HCEC 1CT (cell line): ENCODE data around the gene SLC18B1.

Source experiments
- DNase-seq: peaks from one replicate; pipeline ENCODE4 v3.0.0-alpha.2; 2017

The SLC18B1 gene

DNA sequence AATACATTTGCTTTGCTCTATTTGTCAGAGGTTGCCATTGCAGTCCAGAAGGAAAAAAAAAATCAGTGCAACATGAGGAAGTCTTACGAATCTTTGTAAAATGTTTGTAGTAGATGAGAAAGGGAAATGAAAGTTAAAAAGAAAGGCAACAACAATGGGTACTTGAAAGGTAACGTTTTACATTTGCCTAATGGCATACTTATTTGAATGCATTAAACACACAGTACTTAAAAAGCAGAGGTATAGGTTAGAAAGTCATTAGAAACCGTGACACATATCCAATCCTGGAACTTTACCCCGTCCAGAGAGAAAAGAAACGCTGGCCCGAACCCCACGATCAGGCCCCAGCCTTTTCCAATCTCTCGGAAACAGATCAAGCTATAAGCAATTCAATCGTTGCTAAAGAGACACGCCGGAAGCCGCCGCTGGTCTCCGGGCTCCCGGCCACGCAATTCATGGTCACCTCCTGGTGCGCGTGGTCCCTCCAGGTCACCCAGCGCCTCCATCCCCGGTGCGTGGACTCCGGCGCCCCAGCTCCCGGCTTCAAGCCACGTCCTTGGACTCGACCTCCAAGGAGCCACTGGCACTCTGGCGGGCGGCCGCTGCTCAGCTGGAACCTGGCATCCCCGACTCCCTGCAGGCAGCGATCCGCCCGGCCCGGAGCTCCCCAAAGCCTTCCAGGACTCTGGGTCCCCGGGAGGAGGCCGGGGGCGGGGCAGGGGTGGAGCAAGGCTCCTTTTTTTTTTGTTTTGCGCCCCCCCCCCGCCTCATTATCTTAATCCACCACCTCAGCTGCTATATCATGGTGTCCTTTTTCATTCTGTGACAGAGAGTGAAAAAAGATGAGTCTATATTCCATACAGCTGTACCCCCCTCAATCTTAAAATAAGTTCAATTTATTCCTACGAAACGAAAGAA, at the start of gene SLC18B1:
Gene SLC18B1, minus strand, starts transcription at position 687 of the 918 bp plus-strand sequence. Its CDS starts 181 bp downstream, at position 506.
- peak; percentile 37 for DNase-seq

DNA sequence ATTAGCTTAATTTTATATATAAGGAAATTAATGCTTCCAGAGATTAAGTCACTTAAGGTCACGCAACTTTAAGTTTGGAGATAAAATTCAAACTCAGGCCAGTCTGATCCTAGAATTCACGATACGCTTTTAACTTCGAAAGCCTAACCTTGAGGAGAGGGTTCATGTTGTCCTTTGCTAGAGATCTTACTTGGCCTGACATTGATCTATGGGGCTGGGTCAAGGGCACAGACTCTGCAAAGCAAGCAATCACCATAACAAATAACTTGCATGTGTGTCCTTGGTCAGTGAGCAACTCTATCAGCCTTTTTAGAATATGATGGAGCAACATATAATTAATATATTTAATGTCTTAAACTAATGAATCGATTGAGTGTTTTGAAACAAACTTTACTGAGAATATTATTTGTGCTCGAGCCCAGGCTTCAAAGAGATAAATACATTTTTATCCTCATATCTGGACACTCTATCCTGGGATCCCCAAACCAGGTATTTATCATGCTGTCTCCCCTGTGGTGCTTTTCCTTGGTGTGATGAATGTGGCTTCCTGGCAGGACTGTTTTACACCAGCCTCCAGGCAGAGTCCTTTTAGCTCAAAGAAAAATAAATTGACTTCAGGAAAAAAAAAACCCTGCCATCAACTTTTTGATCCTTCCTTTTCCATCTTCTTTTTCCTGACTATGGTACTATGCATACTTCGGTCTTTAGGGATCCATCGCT, 45.0 kb upstream of the SLC18B1 start:
- no peak for DNase-seq

DNA sequence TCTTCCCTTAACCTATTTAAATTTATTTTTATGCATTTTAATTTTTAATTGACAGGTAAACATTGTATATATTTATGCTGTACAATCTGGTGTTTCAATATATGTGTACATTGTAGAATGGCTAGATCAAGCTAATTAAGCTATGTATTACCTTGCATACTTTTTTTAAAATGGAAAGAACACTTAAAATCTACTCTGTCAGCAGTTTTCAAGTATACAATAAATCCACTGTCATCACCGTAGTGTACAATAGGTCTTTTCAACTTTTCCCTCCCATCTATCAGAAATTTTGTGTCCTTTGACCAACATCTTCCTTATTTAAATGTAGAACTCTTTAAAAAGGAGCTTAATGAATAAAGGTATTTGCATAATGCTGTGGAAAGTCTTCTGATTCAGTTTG, 43.5 kb upstream of the SLC18B1 start:
- DNase-seq = no peak

DNA sequence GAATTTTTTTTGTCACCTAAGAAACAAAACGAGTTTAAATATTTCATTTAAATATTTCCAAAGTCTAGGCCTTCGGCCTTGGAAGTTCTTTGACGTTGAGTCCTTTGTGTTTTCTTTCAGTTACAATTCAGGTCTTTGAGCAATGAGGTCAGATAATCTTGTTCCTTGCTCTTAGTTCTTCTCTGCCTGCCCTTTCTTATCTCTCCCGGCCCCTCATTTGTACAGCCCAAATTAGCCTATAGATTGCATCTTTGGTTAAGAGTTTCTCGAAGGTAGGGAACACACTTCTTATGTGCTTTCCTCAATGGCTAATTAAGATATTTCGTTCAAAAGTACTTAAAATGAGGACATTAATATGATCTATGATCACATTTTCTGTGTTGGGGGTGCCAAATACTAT, 34.5 kb upstream of the SLC18B1 start:
- no peak for DNase-seq

DNA sequence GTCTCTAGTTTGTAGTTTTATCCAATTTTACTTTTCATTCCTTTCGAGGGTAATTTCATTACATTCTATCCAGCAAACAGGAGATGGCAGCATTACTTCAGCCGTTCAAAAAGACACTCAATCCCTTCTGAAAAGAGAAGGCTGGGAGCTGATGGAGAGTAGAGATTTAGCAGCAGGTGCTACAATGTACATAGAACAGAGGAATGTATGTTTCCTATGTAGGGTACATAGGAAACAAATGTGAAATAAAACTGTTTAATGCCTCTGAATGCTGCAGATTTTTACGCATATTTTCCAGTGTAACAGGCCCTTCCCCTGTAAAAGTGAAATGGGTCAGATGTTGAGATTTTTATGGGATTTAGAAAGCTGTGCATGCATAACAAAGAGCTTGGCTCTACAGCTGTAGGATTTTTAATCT, 31.9 kb upstream of the SLC18B1 start:
- DNase-seq = peak; percentile 58

DNA sequence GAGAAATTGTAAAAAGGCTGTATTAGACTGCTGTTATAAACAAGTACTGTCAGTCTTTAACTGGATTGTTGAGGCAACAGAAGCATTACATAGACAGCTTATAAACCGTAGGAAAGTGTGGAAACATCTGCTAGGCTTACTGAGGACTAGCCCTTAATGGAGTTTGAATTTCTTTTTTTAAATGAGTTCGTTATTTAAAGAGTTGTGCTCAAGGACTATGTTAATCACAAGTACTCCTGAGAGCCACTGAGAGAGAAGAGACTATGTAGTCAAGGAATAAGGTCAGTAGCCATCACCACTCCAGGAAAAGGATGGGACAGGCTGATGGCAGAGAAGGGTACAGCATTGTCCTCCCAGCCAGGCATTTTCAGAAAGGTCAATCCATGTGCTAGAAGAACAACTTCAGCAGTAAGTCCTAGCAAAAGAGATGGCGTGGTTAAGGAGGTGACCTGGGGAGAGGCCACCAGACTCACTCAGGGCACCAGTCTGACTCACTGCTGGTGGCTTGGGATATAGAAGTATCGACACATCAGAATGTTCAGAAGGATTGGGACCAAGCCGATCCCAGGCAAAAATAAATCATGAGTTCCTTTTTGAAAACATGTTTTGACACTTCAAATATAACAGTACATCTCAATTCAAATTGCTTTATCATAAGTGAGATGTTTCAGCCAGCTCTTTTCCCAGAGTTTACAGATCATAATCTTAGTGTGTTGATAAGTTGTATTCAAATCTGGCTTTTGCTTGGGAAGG, 22.4 kb upstream of the SLC18B1 start:
- peak; percentile 18 for DNase-seq

DNA sequence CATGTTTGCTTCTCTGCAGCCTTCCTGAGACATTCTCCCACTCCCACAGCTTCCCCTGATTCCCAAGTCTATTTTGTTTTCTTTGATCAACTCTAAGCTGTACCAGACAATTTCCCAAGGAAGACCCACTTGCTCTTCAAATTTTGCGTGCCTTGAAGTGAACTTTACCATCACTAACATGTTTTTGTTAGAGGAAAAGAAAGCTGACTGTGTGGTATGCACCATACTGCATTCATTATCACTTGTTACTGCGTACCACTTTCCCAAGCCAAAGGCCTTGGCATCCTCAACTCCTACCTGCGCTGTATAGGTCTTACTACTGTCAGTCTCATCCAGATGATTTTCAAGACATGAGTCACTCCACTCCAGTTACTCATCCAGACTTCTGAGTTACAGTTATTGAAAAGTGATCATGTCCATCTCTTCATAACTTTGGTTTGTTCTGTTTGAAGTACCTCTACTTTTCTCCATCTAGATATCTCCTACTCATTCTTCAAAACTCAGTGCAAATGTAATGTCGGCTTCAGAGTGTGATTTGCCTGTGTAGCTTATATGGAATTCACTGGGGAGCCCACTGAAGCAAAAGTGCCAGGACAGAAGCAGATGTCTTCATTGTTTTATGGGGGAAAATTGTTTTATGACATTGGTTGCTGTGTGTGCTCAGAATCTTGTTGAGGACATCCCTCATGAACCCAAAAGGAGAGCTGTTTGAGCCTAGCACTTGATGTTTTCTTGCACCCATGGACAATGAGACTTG, 21.1 kb upstream of the SLC18B1 start:
- DNase-seq = peak; percentile 45

DNA sequence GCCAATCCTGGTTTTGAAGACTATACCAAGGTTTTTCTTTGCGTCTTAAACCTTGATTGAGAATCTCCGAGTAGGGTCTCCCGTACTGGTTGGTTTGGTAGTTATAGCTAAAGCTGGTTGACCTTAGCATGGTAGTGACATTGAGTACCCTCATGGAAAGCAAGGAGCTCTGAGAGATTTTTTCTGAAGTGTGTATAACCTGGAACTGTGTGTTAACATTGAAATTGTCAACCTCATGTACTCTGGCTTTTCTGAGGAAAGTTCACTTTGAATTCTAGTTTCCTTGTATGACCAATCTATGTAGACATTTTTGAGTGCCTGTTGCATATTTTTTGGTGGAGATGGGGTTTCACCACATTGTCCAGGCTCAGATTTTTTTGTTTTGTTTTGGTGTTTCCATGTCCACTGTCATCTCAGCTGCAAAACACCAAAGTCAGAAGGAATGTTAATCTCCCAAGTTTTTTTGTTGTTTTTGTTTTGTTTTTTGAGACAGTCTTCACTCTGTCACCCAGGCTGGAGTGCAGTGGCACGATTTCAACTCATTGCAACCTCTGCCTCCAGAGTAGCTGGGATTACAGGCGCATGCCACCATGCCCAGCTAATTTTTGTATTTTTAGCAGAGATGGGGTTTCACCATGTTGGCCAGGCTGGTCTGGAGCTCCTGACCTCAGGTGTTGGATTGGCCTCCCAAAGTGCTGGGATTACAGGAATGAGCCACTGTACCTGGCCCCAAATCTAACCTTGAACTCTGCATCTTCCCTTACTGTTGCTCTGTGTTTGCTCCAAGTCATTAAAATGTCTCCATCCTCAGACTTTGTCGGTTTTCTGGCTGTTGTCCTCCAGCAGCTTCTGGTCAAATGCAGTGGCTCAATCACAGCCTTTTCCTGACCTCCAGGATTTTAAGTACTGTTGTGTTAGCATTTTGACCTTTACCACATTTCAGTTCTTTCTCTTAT, 20.2 kb upstream of the SLC18B1 start:
- peak; percentile 28 for DNase-seq

DNA sequence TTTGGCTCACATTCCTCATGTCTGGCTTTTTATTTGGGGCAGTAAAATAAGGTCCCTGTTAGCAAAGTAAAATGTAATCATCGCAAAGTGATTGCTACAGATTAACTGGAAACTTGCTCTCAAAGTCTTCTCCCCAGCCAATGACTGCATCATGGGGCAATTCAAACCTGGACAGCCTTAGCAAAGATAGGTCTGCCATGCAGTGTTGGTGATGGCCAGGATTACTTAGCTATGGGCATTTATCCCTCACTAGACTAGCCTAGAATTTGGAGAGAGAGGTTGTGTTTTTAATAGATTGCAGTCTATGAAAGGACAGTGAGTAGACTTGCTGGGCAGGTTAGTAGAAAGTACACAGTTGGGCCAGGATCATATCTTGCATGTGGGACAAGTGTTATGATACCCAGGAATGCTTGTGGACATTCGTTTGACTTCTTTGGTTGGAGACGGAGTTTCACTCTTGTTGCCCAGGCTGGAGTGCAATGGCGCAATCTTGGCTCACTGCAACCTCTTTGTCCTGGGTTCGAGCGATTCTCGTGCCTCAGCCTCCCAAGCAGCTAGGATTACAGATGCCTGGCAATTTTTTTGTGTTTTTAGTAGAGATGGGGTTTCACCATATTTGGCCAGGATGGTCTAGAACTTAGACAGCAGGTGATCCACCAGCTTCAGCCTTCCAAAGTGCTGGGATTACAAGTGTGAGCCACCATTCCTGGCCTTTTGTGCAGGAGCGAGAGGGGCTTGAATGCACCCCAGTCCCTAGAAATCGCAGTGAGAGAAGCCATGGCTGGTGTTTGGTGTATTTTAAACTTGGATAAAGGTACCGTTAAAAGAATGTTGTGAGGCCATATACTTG, 19.3 kb upstream of the SLC18B1 start:
- no peak for DNase-seq

DNA sequence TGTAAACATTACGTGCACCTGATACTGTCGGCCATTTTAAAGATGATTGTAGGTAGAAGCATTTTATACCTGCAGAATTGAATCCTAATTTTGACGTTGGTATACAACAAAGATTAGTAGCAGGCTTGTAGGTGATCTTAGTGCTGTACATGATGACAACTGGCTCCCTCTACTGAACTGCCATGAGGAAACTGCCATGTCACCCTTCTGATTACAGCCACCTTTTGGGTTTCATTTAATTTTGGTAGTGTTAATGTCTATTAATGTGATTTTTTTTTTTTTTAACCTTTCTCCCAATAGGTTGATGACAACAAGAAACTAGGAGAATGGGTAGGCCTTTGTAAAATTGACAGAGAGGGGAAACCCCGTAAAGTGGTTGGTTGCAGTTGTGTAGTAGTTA, 18.2 kb upstream of the SLC18B1 start:
- no peak for DNase-seq

DNA sequence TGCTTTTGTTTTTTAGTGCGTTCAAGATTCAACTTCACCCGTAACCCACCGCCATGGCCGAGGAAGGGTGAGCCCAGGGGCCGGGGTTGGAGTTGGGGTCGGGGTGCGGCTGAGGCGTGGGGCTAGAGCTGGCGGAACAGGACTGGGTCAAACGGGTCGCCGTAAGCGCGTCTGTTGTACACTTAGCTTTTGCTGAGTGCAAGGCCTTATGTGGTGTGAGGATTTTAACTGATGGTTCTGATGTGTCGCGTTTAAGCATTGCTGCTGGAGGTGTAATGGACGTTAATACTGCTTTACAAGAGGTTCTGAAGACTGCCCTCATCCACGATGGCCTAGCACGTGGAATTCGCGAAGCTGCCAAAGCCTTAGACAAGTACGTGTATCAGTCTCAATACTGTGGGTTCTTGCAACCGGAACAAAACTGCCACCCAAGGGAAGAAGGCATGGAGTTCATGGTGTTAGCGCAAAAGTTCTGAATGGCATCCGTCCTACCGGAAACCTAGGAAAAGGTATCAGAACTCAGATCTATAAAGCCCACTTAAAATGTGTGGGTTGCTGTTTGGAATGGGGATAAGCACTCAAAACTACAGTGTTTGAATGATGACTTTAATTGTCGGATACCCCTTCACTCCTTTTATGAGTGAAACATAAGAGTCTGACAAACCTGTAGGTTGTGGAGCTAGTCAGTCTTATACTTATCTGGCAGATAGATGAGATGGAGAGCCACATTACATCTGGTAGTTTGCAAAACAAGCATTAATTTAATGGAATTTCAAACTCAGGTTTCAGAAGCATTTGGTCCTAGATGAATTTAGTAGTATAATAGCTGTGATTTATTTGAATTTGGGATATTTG, 16.5 kb upstream of the SLC18B1 start:
- peak; percentile 2 for DNase-seq

DNA sequence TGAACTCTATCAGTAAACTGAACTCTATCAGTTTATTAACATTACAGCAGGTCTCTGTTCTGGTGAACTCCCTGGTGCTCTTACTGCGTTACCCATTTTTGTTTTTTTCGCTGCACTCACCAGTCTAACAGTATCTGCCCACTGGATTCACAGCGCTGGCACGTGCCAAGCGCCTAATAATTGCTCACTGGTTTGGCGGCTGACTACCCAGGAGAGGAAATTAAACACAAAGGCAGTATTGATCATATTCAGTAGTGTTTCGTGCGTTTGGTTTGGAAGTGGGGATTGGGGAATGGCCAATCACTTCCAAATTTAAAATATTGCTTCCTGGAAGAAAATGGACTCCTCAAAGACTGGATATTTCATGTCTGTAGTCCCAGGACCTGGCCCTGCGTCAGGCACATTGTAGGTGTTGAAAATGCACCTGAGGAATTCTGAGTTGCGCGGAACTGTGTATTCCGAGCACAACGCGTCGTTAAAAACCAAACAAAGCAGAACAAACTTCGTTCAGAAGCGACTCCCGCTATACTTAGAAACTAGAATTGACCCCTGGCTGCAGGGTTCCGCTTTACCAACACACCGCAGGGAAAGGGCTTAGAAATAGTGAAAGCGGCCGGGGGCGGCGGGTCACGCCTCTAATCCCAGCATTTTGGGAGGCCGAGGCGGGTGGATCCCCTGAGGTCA, 14.9 kb upstream of the SLC18B1 start:
- peak; percentile 32 for DNase-seq

DNA sequence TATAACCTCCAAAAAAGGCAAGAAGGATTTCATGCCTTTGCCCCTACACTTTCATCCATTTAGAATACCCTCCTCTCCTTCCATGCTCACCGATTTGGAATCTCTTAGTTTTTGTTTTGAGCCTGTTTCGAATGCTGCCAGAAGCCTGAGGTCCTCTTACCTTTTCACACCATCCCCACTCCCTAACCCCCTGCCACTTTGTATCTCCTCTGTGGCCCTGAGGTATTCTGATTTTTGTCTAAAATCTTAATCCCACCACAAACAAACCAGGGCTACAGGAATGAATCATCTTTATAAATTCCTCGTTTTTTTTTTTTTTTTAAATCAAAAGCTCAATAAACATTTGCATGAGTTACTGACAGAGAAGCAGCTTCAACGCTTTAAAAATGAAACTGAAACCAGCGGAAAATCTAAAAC, 14.3 kb upstream of the SLC18B1 start:
- DNase-seq = peak; percentile 1

DNA sequence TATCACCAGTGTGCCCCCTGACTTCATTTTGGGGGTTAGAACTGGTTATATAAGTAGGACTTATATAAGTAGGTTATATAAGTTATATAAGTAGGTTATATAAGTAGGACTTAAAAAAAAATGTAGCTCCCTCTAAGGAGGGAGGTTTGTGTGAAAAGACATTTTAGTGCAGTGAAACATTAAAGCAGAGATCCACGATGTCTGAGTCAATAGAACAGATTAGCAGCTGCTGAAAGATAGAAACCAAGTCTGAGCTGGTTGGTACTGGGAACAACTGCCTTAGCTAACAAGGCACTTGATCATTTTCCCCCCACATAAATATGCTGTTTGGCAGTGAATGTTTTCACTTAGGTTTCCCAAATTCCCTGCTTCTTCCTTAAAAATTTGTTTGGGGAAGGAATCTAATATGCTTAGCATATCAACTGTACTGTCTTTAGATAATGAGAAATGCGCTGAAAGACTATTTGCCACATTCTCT, 13.9 kb upstream of the SLC18B1 start:
- DNase-seq = peak; percentile 30

DNA sequence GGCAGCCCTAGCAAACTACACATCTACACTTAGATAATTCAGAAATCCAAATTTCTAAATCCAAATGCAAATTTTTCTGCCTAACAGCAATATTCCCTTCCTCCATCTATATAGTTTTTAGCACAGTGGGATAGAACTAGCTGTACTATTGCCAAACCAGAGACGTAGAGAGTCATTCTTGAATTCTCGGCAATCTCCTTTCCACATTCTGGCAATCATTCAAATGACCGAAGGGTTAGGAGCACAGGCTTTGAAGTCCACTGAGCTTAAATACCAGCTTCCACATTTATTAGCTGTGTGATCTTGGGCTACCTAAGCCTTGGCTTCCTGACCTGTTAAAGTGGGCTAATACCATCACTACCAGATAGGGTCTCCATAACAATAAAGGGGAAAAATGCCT, 12.8 kb upstream of the SLC18B1 start:
- DNase-seq = no peak

DNA sequence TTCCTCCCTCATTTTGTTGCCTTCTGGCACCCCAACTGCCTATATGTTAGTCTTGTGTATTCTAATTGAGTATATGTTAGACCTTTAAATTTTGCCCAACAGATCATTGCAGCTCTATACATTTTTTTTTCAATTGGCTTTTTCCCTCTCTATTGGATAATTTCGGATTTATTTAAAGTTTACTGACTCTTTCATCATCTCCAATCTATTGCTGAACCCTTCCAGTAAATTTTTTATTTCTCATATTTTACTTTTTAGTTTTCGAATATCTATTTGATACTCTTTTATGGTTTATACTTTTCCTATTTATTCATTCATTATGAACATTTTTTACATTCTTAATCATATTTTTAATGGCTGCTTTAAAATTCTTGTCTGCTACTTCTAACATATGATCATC, 7.1 kb upstream of the SLC18B1 start:
- no peak for DNase-seq

DNA sequence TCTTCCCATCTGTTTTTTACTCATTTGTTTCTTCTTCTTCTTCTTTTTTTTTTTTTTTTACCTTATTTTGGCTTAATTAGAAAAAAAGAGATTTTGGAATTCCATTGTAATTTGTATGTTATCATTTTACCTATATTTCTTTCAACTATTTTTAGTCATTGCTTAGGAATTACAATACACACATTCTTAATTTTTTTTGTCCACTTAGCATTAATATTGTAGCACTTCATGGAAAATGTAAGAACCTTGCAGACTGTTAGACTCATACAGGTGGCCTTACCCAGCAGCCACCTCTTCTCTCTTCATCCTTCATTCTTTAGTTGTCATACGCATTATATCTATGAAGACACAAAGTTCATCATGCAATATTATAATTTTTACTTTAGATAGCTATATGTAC, 5.8 kb upstream of the SLC18B1 start:
- no peak for DNase-seq

DNA sequence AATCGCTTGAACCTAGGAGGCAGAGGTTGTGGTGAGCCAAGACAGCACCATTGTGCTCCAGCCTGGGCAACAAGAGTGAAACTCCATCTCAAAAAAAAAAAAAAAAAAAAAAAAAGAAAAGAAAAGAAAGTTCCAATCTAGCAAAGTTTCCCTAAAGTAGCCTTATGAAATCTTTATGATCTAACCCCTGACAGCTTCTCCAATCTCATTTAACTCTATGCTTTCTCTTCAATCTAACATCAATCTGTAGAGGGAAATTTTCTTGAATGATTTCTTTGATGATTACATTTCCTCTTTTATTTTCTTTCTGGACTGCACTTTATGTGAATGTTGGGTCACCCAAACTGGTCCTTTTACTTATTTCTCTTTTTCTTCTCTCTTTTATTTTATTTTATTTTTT, 2.2 kb upstream of the SLC18B1 start:
- no peak for DNase-seq
